GM18507 (cell line): ENCODE data around the gene TRAT1.

Experiments used
- DNase-seq: peaks from one replicate; pipeline ENCODE4 v3.0.0; 2011; ENCODE audit warnings: low read depth; ENCODE audit not compliant: insufficient read length; ENCODE audit errors: extremely low spot score
- FAIRE-seq: peaks from 2 replicates; lab custom pipeline; 2011; peaks lifted over from hg19 to GRCh38; lab: Jason Lieb, UNC

The TRAT1 gene

DNA sequence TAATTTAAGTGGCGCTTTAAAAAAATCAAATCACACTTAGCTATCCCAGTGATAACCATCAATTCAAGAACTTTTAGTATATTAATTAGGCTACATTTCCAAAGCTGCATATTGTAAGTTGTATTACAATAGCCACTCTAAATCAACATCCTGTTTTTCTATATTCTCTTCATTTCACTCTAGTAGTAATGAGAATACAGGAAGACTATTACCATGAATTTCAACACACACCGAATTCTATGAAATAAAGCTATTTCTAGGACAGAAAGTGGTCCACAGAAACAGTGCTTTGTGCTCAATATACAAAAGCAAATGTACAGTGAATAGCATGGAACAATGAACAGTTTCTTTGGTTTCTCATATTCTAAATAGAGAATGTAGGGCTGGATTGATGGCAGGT, 24.6 kb downstream of the TRAT1 start:
- FAIRE-seq, result no peak
- DNase-seq, result no peak

DNA sequence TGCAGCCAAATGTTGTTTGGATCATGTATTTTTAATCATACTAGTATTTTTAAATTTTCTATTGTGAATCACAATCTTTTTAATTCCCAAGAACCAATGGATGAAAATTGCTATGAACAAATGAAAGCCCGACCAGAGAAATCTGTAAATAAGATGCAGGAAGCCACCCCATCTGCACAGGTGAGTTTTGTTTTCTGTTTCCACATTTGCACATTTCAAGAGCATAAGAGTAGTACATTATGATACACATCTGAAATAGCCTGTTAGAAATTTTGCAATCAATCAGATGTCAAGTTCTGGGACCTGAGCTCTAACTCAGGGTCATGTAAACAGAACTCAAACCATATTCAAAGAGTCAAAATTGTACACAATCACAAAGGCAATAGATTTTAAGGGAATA, 26.5 kb downstream of the TRAT1 start:
- FAIRE-seq (no peak), DNase-seq (no peak)

DNA sequence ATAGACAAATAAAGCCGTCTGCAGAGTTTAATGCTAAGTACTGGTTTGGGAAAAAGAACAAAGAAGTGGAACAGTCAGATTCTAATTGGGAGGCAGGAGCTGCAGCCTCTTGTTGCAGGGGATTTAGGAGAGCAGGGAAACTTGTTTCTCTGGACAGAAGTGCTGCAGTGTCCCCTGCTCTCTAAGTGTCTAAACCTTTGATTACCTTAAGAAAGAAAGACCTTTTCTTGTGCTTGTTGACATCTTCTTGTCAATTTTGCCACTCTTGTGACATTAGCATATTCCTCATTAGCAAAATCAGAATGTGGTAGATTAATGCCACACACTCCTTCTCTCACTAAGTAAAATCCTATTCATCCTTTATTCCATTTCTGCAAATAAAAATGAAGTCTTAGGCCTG, 38.8 kb downstream of the TRAT1 start:
- no peak for FAIRE-seq

DNA sequence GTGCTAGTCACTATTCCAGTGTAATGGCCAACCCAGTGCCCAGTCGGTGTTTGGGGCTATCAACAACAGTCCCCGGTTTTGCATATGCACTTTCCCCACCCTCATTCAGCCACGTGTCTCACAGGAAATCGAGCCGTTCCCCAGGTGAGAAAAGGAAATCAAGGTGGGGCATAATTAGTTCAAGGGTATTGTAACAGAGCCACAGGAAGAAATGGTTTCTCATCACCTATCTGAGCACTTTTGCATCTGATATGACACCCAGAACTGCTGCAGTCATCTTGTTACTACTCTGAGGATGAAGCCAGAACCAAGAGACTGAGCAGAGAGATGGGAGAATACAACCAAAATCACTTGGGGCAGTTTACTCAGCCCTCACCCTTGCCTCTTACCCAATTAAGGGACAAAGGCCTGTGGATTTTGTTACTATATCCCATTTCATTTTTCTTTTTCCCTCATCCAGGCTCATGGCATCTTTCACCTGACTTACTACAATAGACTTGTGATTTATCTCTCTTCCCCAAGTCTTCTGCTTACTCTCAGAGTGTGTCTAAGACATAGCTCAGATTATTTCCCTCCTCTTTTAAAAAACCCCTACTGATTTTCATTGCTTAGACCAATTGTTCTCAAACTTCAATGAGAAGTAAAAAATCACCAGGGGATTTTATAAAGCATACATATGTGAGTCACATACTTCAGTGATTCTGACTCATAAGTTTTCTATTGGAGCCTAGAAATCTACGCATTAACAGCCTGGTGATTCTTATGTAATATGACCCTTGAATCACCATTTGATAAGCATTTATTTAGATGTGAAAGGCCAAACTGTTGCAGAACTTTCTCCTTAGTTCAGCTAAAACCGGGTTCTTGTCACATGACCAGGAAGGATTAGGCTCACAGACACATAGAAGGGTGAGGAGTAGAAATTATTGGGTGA, 40.5 kb downstream of the TRAT1 start:
- no peak for FAIRE-seq
- DNase-seq, result no peak

More for the DNA sequence above, 38.8 kb downstream of the TRAT1 start:
- DNase-seq, result no peak

DNA sequence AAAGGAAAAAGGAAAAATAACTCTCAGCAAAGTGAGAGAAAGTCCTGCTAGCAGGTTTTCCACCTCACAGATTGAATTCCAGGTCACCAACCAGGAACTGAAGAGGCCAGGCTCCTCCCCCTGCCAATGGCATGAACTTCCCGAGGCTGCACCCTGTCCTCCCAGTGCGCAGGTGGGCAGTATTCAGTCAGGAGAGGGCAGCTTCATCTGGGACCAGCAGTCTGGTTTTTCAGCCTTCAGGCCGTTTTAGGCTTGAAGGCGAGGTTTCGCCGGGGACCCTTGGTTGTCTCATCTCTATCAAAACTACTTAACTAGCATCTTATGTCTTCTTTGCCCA, 41.2 kb downstream of the TRAT1 start:
- no peak for FAIRE-seq
- no peak for DNase-seq

DNA sequence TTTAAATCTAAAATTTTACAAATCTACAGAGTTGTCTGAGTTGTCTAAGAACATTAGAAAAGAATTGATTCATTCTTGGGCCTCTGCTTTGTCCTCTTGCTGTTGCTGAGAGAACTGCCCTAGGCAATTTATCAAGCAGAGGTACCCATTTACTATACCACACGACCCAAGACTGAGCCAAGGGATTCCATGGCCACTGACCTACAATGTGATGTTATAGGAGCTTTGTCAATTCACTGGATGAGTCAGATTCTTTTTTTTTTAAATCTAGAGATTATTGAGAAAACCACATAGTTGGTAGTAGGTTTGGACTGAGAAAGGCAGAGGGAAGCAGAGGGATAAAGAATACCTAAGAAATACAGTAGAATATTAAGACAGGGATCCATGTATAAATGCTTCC, 55.3 kb downstream of the TRAT1 start:
- FAIRE-seq, result no peak
- DNase-seq, result no peak

DNA sequence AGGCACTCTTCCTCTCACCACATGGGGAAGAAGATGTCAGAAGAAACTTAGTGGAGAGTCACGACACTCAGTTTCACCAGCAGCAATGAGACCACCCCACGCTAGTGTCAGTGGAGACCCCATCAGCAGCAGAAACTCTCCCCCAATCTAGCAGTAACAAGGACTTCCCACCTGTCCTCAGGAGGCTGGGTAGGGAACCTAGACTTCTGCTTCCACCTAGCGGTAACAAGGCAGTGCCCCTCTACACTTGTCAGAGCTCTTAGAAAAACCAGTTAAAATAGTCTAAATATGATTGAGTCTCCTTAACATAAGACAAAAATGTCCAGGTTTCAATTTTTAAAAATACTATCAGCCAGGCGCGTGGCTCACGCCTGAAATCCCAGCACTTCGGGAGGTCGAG, 57.3 kb downstream of the TRAT1 start:
- FAIRE-seq, result no peak

DNA sequence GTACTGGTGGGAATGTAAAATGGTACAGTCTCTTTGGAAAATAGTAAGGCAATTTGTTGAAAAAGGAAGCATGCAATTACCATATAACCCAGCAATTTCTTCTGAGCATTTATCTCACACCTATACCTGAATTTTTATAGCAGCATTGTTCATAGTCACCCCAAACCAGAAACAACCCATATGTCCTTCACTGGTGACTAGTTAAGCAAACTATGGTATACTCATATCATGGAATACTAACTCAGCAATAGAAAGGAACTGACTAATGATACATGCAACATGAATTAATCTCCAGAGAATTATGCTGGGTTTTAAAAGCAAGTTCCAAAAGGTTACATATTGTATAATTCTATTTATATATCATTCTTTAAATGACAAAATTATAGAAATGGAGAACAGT, 60.2 kb downstream of the TRAT1 start:
- FAIRE-seq (no peak), DNase-seq (no peak)

More for the DNA sequence above, 57.3 kb downstream of the TRAT1 start:
- no peak for DNase-seq

DNA sequence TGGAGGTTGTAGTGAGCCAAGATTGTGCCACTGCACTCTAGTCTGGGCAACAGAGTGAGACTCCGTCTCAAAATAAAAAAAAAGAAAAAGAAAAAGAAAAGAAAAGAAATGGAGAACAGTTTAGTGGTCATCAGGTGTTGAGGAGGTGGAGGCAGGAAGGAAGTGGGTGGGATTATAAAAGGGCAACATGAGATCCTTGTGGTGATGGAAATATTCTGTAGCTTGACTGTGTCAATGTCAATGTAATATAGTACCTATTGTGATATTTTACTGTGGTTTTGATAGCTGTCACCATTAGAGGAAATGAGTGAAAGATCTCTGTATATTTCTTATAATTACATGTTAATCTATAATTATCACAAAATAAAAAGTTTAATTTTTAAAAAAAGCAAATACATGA, 60.8 kb downstream of the TRAT1 start:
- DNase-seq (no peak), FAIRE-seq (no peak)

DNA sequence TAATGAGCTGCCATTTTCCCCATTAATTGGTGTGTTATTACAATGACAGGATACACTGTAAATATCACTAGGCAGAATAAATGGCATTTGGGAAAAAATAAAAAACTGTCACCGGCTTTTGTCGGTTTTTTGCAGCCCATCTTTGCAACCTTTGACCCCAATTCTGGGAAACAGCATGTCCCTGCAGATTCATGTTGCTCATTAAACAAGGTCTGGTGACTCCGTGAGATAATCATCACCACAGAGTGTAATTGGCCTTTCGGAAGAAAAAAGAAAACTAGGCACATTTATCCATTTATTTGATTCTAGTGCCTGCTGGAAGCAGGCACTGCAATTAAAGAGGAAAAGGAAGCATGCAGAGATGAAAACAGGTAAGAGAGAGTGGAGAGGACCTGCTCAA, 64.5 kb downstream of the TRAT1 start:
- no peak for DNase-seq
- no peak for FAIRE-seq

DNA sequence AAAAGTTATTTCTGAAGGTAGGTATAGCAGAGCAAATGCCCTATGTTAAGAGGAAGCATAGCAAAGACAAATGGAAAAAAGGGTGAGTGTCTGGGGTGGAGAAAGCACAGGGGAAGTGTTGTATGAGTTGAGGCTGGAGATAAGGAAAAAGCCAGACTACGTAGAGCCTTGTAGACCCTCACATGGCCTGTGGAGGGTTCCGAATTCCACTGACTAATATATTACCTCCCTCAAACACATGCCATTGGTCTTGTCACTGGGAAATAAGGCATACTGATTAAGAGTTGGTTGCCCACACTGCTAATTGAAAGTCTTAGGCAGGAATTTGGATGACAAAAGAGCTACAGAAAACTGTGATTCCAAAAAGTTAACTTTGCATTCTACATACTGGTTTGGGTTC, 65.2 kb downstream of the TRAT1 start:
- FAIRE-seq (no peak), DNase-seq (no peak)

DNA sequence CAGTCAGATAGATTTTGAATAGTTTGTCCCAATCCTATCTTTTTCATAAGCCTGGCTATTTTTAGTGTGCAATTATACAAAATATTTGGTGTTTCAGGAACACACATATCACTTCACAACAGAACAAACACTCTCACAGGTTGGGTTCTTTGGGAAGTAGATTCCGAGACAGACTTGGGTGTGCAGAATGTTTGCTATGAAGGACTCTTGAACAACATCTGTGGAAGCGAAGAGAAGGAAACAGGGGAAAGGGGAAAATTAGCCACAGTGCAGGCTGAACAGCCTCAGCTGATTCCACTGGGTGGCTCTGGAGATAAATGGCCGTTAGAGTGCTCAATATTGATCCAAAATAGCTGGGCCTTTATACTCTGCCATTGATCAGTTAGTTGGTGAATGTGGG, 69.2 kb downstream of the TRAT1 start:
- FAIRE-seq (no peak), DNase-seq (no peak)

DNA sequence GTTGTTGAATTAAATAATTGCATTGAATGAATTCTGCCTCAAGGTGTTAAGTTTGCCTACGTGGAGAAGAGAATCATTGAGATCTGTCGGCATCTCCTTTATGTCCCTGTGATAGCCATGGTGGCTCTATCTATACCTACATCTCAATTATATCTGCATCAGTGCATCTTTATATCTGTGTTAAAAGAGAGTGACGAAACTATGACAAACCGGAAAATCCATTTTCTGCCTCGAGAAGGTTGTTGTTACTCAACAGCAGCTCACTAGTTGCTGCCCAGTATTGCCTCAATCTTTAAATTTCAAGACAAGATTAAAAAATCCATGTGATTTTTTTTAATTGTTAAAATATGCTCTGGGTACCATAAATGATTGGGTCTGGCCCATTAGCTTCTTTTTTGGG, 72.4 kb downstream of the TRAT1 start:
- no peak for FAIRE-seq
- no peak for DNase-seq

DNA sequence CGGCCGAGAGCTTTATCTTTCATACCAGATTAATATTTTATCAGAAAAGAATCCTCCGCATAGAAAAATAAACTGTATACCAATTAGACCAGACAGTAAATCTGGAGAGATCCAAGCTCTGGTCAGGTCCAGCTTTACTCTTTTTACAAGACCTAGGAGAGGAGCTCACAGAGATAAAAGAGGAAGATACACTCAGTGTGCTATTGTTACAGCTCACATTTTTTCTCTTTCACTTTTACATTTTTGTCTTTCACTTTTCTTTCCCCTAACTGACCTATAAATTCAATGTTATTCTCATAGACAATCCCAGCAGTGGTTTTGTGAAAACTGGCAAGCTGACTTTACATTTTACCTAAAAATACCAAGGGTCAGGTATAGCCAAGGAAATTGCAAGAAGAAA, 75.3 kb downstream of the TRAT1 start:
- DNase-seq, result no peak
- no peak for FAIRE-seq

DNA sequence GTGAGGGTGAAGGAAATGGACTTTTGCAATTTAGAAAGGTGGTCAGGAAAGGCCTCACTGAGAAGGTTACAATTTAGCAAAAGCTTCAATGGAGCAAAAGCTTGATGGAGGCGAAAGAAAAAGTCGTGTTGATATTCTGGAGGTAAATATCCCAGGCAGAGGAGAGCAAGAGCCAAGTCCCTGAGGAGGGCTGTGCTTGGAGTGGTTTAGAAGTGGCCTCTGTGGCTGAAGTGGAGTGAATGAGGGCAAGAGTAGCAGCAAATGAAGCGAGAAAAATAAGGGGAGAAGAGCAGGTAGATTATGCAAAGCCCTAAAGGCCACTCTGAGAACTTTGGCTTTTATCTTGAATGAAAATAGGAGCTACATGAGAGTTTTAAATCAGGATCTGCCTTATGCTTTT, 76.9 kb downstream of the TRAT1 start:
- FAIRE-seq (no peak), DNase-seq (no peak)
